Neuron (in vitro differentiated cells): ENCODE measurements around the gene ITIH4.

Source experiments
- H2AFZ ChIP-seq: one replicate; pipeline ENCODE4 v1.6.1; 2013; ENCODE audit warnings: low read depth, mild to moderate bottlenecking, inconsistent platforms, low read length, moderate library complexity
- H3K27me3 ChIP-seq: one replicate; pipeline ENCODE4 v1.6.1; 2013; ENCODE audit warnings: low read length; ENCODE audit not compliant: insufficient read depth
- H3K36me3 ChIP-seq: one replicate; pipeline ENCODE4 v1.6.1; 2013; ENCODE audit warnings: low read length; ENCODE audit not compliant: insufficient read depth
- H3K4me1 ChIP-seq: one replicate; pipeline ENCODE4 v1.6.1; 2013; ENCODE audit warnings: low read length; ENCODE audit not compliant: insufficient read depth
- H3K4me3 ChIP-seq: 2 replicates; pipeline ENCODE4 v1.5.1; 2013; ENCODE audit warnings: mild to moderate bottlenecking, low read length, moderate library complexity
- H3K9me3 ChIP-seq: one replicate; pipeline ENCODE4 v1.6.1; 2013; ENCODE audit warnings: low read length

Gene ITIH4

DNA sequence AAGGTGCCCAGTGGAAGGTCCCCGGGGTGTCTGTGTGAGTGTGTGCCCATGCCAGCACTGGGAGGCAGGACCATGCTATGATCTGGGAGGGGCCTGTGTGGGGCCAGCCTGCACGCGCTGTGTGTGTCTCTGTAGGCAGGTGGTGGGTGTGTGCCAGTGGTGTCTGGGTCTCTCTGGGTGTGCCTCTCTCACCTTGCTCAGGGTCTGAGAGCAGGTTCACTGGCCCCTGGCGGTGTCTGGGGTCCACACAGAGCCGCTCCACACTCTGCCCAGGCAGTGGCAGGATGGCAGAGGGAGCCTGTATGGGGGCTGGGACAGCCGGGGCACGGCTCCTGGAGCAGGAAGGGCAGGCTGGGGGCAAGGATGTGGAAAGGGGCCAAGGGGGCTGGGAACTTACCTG is 12.6 kb downstream of the ITIH4 start:
- Histone ChIP-seq H3K4me3 (no peak overlapping the region), H3K9me3 (no peaks in the 10 kb centered on the region), H3K27me3 (no peaks in the 10 kb centered on the region), H2AFZ (no peak overlapping the region), H3K4me1 (peaks cover 3% of the 10 kb centered on the region), H3K36me3 (no peaks in the 10 kb centered on the region)

DNA sequence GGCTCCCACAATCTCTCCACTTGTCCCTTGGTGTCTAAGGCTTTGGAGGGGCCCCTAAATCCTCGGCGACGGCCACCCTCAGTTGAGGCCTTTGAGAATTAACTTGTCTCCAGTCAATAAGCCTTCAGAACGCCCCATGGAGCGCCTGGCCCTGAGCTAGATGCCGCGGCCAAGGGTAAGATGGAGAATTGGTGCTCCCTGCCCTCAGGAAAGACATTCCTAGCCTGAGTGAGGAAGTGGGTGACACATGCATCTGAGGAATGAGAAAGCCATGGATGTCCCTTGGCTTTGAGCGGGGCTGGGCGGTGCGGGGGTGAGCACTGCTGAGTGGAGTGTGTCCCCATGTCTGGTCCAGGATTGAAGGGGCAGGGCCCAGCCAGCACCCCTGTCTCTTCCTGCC is 13.3 kb downstream of the ITIH4 start:
- H3K36me3 ChIP-seq, result no peaks in the 10 kb centered on the region
- no peak overlapping the region for H2AFZ ChIP-seq
- no peaks in the 10 kb centered on the region for H3K9me3 ChIP-seq
- peaks cover 3% of the 10 kb centered on the region for H3K4me1 ChIP-seq
- no peak overlapping the region for H3K4me3 ChIP-seq
- H3K27me3 ChIP-seq, result no peaks in the 10 kb centered on the region

- H2AFZ ChIP-seq, result no peak overlapping the region
- H3K27me3 ChIP-seq, result no peaks in the 10 kb centered on the region
- no peak overlapping the region for H3K4me3 ChIP-seq
- H3K36me3 ChIP-seq, result no peaks in the 10 kb centered on the region
- peaks cover 3% of the 10 kb centered on the region for H3K4me1 ChIP-seq
- no peaks in the 10 kb centered on the region for H3K9me3 ChIP-seq
These were observed 13.8 kb downstream of the ITIH4 start for GRCh38 chr3:52816654-52817053.

DNA sequence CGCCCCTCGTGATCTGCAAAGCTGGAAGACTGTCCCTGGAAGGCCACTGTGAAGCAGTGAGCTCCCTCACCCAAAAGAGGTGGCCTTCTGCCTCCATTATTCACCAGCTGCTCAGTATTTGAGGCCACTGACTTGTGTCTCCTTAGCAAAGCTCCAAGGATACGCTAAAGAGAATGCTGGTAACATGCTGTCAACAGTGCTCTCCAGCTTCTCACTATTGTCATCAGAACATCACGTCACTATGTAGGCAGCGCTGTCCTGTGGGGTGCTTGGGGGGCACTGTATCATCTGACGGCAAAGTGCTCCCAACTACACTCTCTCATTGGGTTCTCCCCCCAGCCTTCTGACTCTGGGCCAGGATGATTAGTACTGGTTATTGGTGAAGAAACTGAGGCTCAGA is 14.3 kb downstream of the ITIH4 start:
- no peak overlapping the region for H3K4me3 ChIP-seq
- H3K4me1 ChIP-seq, result peaks cover 3% of the 10 kb centered on the region
- H3K27me3 ChIP-seq, result no peaks in the 10 kb centered on the region
- H2AFZ ChIP-seq, result no peak overlapping the region
- no peaks in the 10 kb centered on the region for H3K36me3 ChIP-seq
- H3K9me3 ChIP-seq, result no peaks in the 10 kb centered on the region

DNA sequence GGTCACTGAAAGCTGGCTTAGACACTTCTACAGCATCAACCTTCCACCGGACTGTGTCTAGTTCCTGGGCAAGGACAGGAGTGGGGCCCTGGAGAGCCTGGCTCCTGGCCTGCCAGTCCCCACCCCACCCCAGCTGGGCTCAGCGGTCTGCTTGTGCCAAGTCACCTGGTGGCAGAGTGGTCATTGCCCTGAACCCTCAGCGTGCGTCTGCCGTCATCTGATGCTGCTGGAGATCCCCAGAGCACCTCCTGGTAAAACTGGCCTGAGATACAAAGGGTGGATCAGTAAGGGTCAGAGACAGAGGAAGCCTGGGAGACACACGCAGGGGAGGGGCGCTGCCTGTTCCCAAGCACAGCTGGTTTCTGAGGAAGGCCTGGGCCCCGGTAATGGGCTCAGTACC is 16.7 kb downstream of the ITIH4 start:
- Histone ChIP-seq H3K4me1 (peaks cover 3% of the 10 kb centered on the region), H3K9me3 (no peaks in the 10 kb centered on the region), H2AFZ (no peak overlapping the region), H3K4me3 (no peak overlapping the region), H3K27me3 (no peaks in the 10 kb centered on the region), H3K36me3 (no peaks in the 10 kb centered on the region)

GRCh38 chr3:52811452-52812011 is 18.9 kb downstream of the ITIH4 start:
- H3K4me1 ChIP-seq, result peaks cover 3% of the 10 kb centered on the region

DNA sequence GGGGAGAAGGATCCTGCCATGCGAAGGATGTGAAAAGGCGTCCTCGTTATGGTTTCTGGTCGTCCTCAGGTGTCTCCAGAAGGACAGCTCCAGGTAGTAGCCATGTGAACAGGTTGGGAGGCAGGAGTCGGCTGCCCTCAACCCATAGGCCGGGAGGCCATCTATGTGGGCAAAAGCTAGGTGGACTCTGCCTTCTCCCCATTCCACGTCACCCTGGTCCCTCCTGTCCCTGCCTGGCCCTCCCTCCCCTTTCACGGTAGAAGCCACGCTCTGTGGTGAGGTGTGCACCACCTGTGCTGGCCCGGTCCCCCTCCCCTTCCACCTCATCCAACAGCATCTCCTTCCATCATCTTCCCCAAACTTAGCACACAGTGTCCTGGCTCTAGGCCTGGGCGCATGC is 19.5 kb downstream of the ITIH4 start:
- H2AFZ ChIP-seq, result no peak overlapping the region

More at GRCh38 chr3:52811452-52812011, 18.9 kb downstream of the ITIH4 start:
- Histone ChIP-seq H3K36me3 (no peaks in the 10 kb centered on the region), H3K9me3 (no peaks in the 10 kb centered on the region), H2AFZ (no peak overlapping the region), H3K4me3 (no peak overlapping the region), H3K27me3 (no peaks in the 10 kb centered on the region)

DNA sequence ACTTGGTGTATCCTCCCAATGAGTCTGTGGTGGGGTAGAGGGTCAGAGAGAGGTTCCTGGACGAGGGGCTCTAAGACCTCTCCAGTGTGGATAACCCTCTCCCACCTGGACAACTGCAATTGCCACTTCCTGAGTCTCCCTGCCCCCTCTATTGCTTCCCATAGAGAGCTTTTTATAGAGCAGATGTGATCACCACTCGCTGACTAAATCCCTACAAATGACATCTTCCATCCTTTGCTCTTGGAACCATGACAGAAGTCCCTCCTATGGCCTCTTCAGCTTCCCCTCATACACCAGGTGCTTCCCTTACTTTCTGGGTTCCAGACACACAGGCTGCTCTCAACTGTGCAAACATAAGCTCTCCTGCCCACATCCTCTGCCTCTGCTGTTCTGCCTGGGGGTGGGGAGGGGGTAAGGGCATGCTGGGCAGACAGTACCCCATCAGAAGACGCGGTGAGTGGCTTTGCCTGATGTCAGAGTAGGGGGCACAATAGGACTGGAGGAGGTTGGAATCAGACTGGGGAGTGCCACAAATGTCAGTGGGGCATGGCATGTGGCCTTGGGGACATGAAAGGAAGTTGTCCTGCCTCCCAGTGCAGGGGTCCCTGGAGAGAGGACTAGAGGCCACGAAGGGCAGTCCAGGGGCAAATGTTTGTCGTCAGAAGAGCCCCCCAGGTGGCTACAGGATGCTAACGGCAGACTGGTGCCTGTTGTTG is 20.7 kb downstream of the ITIH4 start:
- H3K36me3 ChIP-seq, result no peaks in the 10 kb centered on the region

More for the DNA sequence above, 19.5 kb downstream of the ITIH4 start:
- H3K4me3 ChIP-seq, result no peak overlapping the region
- no peaks in the 10 kb centered on the region for H3K36me3 ChIP-seq
- H3K27me3 ChIP-seq, result no peaks in the 10 kb centered on the region
- no peaks in the 10 kb centered on the region for H3K4me1 ChIP-seq
- no peaks in the 10 kb centered on the region for H3K9me3 ChIP-seq

GRCh38 chr3:52809149-52809548 is 21.3 kb downstream of the ITIH4 start:
- Histone ChIP-seq H3K36me3 (no peaks in the 10 kb centered on the region), H3K4me3 (no peak overlapping the region), H2AFZ (no peak overlapping the region), H3K9me3 (no peaks in the 10 kb centered on the region), H3K4me1 (no peaks in the 10 kb centered on the region), H3K27me3 (no peaks in the 10 kb centered on the region)

More for the DNA sequence above, 20.7 kb downstream of the ITIH4 start:
- Histone ChIP-seq H3K4me3 (no peak overlapping the region), H3K9me3 (no peaks in the 10 kb centered on the region), H3K4me1 (no peaks in the 10 kb centered on the region), H3K27me3 (no peaks in the 10 kb centered on the region), H2AFZ (no peak overlapping the region)

DNA sequence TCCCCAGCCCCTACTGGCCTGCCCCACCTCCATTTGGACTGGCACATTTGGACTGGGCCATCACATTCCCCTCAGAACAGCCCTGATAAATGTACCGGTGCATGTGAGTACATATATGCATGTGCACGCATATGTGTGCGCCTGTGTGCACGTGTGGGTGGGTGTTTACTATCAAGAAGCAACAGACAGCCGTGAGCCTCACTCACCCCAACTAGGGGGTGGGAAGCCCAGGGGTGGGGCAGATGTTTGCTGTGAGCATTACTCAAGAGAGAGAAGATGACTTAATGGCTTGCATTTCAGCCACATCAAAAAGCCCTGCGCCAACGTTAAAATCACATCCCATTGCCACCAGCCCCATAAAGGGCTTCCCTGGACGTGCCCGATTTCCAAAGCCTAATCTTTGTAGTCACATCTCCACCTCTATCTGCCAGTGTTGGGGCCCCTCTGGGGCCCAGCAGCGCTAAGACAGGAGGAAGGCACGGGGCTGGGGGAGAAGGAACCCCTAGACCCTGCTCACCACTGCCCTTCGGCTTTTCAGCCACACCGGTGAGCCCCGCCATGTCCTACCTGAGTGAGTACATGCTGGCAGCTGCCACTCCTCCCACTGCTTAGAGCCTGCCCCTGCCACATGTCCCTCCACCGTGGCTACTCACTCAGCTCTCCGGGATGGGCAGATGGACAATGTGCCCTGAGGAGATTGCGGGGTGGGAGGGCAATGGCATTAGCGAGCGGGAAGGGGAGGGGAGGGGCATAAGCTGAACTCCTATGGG is 25.0 kb downstream of the ITIH4 start:
- Histone ChIP-seq H3K36me3 (no peaks in the 10 kb centered on the region), H3K4me1 (no peaks in the 10 kb centered on the region), H3K4me3 (no peak overlapping the region)

DNA sequence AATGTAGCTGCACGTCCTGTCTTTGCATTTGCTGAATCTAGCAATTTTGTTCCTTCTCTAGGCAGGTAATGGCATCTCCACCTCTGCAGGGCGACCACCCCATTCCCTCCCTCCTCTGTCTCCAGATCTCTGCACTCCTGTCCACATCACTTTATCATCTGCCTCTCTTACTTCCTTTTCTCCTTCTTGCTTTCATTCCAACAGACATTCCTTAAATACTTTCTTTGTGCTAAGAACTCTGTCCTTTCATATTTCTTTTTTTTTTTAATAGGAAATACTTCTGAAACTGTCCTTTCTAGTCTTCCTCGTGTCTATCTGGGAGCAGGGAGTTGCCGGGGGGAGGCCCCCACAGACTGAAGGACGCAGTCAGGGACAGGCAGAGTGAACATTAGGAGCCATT is 28.6 kb downstream of the ITIH4 start:
- no peak overlapping the region for H3K4me3 ChIP-seq
- H3K36me3 ChIP-seq, result no peaks in the 10 kb centered on the region
- H3K27me3 ChIP-seq, result no peaks in the 10 kb centered on the region
- no peaks in the 10 kb centered on the region for H3K4me1 ChIP-seq
- H2AFZ ChIP-seq, result no peak overlapping the region
- H3K9me3 ChIP-seq, result no peaks in the 10 kb centered on the region

More for the DNA sequence above, 25.0 kb downstream of the ITIH4 start:
- Histone ChIP-seq H2AFZ (no peak overlapping the region), H3K9me3 (no peaks in the 10 kb centered on the region), H3K27me3 (no peaks in the 10 kb centered on the region)

GRCh38 chr3:52800079-52800478 is 30.4 kb downstream of the ITIH4 start:
- Histone ChIP-seq H3K4me3 (no peak overlapping the region), H3K4me1 (no peaks in the 10 kb centered on the region), H3K27me3 (no peaks in the 10 kb centered on the region), H2AFZ (no peak overlapping the region), H3K36me3 (no peaks in the 10 kb centered on the region), H3K9me3 (no peaks in the 10 kb centered on the region)

DNA sequence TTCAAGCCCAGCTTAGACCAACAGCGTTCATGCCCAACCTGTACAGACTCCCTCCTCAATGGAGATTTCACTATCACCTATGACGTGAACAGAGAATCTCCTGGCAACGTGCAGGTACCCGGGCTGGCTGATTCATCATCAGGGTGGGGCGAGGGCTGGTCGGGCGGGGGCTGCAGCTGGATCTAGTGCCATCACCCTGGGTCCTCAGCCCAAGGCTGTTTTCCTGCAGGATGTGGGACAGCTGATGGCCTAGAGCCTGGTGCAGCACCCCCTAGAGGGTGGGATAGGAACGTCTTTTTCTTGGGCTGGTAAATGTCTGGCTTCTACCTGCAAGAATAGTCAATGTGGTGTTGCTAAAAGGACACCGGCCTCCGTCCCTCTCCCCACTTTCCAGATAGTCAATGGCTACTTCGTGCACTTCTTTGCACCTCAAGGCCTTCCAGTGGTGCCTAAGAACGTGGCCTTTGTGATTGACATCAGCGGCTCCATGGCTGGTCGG is 31.4 kb downstream of the ITIH4 start:
- Histone ChIP-seq H3K4me3 (no peak overlapping the region), H3K27me3 (no peaks in the 10 kb centered on the region), H3K4me1 (peaks cover 4% of the 10 kb centered on the region), H3K9me3 (no peaks in the 10 kb centered on the region), H3K36me3 (no peaks in the 10 kb centered on the region), H2AFZ (no peak overlapping the region)
